DMS53 treated with DMSO at 0.1 percent for 48 hours (cell line): Measurements from ENCODE around the gene AHNAK2.

Source experiments
- DNase-seq: peaks from one replicate; lab custom pipeline; 2025; ENCODE audit not compliant: unreplicated experiment; lab: John Stamatoyannopoulos, UW

AHNAK2 gene

DNA sequence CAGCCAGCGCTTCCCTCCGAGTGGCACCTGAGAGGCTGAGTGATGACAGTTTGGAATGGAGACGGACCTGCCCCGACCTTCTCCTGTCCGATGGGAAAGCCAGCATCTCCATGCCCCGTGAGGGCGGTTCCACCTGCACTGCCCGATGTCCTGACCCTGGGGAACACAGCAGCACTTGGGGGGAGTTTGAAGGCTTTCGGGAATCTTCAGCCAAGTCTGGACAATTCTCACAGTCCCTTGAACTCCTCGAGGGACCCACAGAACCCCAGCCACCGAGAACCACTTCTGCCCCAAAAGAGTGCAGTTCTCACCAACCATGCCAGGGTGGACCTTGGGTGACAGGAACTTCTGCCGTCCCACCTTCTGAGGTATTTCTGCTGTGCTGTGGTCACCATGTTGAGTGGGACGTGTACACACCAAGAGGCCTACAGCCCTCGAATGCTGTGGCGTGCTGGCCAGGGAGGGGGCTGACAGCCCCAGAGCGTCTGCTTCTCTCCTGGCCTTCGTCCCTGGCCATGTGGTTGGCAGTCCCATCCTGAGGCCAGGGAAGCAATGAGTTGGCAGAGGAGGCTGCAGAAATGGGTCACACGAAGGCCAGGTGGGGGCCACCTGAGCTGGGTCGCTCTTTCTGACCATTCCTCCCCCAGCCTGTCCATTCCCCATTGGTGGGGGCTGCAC, 8.5 kb upstream of the AHNAK2 start:
- DNase-seq: no peak

DNA sequence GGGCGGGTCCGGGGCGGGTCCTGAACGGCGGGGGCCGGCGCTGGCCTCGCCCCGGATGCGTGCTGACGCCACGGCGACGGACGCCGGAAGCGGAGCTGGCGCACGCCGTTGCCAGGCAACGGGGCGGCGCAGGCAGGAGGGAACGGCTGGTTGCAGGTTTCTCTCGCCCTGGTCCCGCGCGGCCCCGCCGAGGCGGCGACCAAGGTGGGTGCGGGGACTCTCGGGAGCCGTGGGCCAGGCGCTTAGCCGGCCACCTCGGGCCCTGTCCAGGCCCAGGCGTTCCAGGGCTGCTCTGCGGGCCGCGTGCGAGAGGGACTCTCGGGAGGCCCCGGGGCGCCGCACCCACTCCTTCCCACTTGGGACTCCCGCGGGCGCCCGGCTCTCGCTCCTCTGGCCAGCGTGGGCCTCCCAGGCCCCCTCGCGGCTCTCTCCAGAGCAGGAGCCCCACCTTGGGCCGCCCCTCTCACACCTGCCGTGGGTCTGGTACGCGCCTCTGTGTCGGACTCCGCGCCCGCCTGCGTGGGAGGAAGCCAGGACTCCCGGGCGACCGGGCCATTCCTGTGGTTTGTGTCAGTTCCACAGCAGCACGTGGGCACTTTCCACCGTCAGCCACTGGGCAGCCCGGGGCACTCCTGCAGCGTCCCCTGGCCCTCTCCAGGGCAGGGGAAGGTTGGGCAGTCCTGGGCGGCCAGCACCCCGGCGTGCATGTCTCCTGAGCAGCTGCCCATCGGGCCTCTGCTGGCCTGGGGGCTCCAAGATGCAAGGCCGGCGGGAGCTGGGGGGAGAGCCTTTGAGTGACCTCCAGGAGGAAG, 7.7 kb upstream of the AHNAK2 start, which contains the start of gene CLBA1:
Gene CLBA1, plus strand, starts transcription at position 114 of the 812 bp plus-strand sequence. Its CDS starts 644 bp downstream, at position 758.
- DNase-seq: peak; percentile 31

DNA sequence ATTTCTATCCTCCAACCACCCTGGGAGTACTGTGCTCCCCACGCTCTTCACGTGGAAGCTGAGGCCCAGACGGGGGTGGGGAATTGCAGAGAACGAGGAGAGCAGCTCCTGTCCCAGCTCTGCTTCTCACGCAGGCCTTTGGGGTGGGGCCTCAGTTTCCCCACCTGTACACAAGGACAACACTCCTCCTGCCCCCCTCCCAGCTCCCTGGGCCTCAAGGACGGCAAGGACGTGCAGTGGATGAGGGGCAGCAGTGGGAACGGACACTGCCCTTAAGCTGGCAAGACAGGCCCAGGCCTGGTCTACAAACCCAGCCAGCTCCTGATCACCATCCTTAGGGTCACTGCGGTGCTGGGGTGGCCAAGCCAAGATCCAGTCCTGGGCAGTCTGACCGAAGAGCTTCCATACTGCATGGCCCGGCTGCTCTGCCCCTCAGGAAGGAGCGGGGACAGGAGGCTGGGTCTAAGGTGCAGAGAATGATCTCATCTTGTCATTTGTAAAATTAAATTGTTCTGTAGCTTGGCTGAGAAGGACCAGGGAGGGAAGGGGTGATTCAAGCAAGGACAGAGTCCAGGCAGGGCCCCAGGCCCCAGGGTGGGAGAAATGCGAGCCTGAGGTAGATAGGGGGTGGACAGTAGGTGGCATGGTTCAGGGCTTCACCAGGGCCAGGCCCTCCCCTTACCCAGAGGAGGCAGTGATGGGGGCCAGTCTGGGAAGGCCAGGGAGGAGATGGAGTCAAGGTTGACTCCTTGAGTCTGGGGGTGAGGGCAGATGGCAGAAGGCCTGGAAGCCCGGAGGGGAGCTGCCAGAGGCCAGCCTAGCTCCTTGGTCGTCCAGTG, 6.1 kb upstream of the AHNAK2 start:
- DNase-seq: no peak

DNA sequence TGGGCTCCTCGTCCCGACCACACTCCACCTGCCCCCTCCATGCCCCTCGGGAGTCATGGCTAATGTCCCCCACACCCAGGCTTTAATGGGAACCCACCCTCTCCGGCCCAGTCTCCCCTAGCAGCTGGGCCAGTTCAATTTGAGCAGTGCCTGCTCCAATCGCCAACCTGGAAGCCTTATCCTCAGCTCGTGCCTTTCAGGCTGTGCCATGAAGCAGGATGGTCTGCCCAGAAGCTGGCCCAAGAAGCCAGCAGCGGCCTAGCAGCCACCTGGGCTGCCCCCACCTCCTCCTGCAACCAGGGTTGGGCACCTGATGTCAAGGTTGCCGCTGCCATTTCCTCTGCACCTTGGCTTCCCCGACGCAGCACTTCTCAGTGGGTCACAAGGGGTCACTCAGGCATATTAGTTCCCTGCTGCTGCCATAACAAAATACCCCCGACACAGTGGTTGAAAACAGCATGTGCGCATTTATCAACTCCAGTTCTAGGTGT, 5.1 kb upstream of the AHNAK2 start:
- no peak for DNase-seq

DNA sequence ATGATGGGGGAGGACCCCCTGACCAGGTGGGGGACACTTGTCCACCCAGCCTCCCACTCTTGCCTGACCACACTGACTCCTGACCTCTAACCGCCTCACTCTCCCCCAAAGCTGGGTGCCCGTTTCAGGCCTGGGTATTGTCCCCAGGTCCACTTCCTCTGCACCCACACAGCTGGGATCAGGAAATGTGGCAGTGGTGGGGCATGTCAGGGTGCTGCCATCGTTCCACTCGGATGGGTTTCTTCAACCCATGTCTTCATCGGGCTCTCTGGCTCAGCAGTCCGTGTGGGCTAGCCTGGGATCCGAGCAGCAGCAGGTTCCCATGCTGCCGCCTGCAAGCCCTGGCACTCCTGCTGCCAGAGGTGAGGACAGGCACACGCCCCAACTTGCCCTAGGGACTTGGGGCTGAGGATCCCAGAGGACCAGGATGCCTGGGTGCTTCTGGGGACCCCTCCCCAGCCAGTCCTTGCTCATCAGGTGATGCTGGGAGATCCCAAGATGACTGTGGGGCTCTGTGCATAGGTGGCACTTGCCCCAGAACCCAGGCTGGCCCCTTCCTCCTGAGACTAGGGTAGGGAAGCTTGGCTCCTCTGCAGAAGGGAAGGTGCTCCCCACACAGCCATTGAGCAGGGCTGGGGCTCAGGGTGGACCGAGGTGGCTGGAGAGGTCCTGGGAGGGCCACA, 4.5 kb upstream of the AHNAK2 start:
- no peak for DNase-seq

DNA sequence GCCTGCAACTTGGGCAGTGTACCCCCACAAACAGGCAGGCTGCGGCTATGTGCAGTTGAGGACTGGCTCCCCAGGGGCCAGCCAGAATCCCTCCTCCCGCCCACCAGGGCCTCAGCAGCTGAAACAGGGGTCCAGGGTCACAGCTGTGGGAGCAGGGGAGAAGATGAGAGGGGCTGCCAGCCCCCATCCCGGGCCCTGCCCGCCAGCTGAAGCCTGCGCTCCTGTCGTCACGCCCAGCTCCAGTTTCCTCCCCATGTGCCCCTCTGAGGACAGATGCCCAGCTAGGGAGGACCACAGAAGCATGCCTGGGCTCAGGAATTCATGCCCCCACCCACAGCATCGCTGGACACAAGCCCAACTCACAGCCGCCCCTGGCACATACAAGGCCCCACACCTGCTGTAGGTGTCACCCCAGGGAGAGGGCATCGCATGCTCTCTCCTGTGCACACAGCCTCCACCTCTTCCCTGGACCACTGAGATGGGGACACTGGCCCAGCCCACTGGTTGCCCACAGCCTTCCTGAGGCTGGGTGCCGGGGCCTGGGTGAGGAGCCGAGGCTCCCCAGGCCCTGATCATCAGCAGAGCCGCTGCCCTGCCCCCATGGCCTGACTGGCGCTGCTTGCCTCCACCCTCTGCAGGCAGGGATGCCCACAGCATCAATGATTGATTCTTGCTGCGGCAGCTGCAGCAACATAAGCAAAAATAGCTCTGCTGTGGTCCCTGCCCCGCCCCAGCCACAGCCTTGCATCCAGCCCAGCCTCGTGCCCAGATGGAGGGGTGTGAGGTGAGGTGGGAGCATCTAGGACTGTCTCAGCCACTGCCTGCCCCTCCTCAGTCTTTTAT, 3.7 kb upstream of the AHNAK2 start:
- no peak for DNase-seq

DNA sequence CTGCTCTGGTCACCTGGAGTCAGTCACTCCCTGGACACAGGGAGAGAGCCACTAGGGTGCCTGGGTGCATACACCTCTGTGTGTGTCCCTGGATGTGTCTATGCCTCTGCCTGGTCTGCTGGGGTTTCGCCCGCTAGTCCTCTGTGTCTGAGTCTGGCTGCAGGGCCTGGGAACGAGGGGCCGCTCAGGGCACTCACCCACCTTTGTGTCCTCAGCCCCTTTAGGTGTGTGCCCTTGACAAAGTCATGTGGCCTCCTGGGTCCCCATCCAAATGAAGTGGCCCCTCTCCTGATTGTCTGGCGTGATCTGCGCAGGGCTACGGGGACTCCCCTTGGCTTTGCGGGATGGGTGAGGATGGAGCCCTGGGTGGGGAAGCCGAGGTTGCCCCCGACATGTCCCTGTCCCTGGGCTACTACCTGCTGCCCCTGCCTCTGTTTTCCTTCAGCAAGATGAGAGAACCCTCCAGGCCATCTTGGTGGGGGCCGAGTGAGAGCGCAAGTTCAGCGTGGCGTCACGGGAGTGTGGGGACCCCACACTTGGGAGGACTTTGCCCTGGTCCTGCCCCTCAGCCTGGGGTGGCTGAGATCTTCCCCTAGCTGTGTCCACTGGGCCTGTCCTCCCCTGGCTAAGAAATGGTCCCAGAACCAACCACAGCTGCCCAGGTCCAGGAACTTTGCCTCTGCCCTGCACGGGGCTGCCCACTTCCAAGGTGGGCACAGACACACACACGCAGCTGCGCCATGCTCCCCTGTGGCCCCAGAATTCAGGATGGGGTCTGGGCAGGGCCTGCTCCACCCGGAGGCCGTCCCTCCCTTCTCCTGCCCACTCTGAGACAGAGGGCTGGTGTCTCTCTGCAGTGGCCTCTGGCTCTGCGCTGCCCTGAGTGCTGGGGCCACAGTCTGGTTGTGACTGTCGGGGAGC, 2.7 kb upstream of the AHNAK2 start:
- DNase-seq: no peak

DNA sequence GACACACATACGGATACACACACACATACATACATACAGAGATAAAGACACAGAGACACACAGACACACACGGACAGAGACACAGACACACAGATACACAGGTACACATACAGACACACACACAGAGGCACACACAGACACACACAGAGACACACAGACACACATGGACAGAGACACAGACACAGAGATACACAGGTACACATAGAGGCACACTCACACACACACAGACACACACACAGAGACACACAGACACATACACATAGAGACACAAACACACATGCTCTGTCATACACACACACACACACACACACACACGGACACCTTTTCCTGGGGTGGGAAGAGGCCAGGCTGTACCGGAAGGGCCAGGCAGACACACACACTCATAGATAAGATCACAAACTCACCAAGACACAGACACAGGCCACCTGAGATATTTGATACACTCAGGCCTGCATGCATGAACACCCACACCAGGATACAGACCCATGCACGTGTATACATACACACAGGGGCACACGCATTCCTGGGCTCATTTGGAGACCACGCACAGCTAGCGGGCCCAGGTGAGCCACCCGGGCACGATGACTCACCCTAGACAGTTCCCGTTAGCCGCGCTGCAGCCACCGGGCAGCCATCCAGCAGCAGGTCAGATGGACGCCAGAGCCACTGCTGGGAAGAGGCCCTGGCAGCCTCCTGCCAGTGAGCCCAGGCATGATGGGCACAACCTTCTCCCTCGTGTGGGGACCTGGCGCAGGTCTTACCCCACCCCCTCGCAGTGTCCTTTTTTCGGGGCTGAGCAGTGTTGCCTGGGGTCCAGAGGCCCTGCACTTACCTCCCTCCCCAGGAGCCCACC, 1.8 kb upstream of the AHNAK2 start:
- peak; percentile 20 for DNase-seq

DNA sequence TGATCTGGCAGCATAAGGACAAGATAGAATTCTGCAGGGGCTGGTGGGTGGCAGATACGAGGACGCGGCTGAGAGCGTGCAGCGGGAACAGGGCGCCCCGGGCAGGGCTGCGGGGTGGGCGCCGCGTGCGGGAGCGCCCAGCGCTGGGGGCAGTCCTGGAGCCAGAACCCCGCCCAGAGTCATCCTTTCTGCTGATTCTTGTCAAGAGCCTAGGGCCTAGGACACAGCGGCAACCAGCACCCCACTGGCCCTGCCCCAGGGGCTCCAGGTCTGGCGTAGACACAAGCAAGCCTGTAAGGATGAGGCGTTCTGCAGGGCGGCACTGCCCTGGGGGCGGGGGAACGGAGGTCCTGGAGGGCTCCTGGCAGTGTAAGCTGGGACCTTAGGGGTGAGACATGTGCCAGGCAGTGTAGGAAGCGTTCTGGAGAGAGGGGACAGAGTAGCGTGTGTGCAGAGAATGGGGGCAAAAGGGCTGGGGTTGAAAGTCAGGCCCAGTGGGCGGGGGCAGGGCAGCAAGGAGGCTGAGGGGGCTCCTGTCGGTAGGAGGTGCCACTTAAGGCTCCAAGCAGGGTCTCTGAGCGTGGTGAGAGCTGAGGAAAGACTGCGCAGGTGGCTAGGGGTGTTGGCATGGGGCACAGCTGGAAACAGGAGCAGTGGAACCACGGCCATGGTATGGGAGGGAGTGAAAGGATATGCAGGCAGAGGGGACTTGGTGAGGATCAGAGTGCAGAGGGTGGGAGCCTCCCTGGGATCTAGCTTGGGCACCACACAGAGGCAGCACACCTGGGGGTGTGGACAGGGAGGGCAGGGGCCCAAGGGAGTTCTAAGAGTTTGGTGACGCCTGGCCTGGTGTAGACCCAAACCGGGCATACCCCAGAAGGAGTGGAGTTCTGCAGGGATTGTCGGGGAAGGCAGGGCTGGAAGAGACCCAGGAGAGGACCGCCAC, 845 bp upstream of the AHNAK2 start:
- DNase-seq: no peak

DNA sequence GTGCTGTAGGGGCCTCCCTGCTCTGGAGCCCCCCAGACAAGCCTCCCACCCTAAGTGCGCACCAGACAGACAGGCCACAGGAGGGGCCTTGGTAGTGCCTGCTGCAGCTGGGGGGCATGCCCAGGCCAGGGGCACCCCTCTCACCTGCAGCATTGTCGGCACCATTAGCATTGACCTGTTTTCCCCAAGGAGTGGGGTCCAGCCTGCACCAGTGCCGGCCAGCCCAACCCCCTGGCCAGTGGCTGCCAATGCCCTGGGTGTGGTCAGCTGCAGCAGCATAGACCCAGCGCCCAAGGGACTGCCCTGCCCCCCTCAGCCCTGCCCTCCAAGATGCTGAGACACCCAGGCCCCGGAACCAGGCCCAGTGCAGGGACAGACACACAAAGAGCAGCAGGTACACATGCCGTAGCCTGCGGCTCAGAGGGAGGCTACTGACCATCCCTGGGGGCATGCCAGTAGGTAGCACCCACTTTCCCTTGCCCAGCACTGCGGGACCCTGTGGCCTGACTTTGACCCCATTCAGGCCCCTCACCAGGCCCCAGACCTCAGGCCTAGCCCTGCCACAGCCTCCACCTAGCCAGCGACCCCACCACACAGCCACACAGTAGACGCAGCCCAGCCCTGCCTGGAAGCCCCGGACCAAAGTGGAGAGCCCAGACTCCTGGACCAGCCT, 1.0 kb downstream of the AHNAK2 start:
- no peak for DNase-seq

DNA sequence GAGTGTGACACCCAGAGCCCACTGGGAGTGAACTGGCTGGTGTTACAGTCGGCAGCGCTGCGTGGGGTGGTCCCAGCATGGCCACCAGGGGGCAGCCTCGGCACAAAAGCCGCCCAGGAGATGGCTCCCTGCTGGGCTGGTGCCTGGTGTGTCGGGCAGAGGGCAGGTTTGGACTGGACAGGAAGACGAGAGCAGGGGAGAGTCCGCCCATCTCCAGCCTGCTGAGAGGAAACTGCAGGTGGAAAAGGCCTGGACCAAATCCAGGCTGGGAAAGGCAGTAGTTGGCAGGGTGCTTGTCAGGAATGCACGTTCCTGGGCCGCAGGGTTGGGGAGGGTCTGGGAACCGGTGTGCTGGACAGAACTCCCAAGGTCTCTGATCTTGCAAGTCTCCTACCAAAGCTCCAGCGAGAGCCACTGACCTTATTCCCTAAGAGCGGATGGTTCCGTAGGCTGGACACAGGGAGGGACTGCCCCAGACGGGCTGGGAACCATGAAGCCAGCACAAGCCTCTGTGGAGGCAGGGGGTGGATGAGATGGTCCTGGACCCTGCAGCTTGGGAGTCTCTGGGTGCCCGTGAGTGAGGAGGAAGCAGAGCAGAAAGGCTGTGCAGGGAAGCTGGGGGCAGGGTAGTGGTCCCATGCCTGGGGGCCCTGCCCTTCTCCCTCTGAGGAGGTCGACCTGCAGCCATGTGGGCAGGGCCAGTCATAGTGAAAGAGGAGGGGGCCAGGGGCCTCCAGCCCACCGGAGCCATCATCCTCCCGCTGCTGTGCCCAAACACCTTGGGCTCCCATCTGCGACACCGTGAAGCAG, 1.8 kb downstream of the AHNAK2 start:
- DNase-seq: peak; percentile 67

DNA sequence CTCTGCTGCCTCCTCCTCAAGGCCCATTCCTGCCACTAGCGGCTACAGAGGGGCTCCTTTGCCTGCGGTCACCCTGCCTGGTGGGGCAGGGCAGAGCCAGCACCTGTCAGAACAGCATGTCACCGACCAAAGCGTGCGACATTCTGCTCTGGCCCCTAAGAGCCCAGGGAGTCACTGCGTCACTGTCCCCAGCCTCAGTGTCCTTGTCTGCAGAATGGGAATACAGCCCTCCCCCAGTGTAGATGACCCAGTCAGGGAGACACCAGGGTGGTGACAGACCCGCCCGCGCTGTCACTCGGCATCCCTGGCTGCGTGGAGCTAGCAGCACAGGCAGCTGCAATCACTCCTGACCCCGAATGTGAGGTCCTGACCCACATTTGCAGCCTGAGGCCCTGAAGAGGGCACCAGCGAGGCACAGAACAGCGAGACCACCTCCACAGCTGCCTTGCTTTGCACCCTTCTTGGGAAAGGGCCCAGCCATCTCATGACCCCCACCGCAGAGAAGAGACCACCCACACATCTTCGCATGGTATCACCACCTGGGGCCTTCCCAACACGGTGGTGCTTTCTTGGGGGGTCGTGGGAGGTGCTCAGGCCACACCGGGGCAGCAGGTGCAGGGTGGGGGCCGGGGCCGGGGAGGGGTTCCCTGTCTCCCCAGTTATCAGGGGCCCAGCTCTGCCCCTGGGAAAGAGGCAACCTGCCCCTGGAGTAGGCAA, 2.5 kb downstream of the AHNAK2 start:
- no peak for DNase-seq

DNA sequence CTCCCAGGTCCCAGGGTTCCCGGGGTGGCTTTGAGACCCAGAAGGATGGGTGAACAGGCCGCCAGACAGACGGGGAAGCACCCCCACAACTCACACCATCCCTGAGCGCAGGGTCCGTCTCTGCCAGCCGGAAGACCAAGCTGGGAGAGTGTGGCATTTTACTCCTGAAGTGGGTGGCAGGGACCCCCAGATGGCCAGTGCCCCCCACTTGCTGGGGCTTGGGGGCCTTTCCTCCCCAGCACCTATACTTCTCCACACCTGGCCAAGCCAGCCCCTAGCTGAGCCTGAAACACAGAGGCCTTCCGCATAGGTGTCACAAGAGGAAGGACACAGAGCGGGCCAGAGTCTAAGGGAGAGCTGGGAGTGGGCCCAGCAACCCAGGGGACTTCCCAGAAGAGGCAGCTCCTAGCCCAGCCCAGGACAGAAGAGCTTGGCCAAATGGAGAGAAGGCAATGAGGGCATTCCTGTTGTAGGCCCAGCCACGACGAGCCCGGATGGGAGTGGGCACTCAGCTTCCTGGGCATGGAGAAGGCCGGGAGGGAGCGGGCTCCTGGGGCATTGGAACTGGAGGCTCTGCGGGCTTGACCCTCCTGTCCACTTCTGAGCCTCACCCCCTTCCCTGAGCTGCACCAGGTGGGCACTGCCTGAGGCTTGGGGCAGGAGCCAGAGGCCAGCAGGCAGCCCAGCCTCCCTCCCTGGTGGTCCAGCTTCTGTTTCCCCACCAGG, 3.3 kb downstream of the AHNAK2 start:
- DNase-seq: no peak

DNA sequence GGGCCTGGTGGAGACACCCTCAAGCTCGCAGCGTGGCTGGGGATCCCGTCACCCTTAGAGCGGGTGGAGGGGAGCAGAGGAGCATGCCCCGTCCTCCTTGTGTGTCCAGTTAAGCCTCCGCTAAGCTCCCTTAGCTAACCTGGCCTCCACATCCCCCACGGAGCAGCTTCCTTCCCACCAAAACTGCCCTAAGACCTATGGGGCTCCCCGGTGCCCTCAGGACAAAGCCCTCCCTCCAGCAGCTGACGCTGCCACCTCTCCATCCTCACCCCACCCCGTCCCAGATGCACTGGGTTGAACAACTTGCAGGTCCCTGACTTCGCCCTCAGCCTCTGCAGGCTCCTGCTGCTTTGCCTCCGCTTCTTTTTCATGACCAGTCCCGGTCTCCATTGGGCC, 4.0 kb downstream of the AHNAK2 start:
- DNase-seq: no peak
